GM11168 (cell line): Measurements from ENCODE around the gene MYOC.
"Not testable (repeated sequence)": the region's sequence is repeated elsewhere in the genome, so short reads cannot be mapped to it uniquely, and the experiment has no call there.

Experiments used
- in situ Hi-C: fragments of 300-500 bp; cut with MboI; formaldehyde crosslinking; loops from one replicate; pipeline ENCODE4 v1.12.0; 2022; ENCODE audit warnings: low sequenced_read_pairs; ENCODE audit not compliant: unreplicated experiment

Gene MYOC

DNA sequence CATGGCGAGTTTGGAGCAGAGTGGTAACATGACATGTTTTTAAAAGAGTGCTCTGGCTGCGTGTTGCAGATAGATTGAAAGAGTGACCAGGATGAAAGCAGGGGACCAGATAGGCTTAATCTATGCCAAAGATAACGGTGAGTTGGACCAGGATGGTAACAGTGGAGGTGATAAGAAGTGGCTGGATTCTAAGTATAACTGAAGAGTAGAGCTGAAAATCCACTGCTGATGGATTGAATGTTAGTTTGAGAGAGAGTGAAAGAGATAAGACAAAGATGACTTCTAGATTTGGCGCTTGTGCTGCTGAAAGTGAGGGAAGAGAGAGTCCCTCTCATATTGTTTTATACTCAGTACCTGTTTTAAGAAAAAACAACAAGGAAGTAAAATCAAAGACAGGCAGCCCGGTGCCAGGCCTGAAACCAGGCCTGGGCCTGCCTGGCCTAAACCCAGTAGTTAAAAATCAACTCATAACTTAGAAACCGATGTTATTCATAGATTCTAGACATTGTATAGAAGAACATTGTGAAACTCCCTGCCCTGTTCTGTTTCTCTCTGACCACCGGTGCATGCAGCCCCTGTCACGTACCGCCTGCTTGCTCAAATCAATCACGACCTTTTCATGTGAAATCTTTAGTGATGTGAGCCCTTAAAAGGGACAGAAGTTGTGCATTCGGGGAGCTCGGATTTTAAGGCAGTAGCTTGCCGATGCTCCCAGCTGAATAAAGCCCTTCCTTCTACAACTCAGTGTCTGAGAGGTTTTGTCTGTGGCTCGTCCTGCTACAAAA is 37.2 kb downstream of the MYOC start:
- in situ Hi-C loops: not testable (repeated sequence)

GRCh38 chr1:171613282-171613681 is 39.2 kb downstream of the MYOC start:
- in situ Hi-C loops: no loop called here

GRCh38 chr1:171611306-171611705 is 41.2 kb downstream of the MYOC start:
- in situ Hi-C loops: no loop called here

DNA sequence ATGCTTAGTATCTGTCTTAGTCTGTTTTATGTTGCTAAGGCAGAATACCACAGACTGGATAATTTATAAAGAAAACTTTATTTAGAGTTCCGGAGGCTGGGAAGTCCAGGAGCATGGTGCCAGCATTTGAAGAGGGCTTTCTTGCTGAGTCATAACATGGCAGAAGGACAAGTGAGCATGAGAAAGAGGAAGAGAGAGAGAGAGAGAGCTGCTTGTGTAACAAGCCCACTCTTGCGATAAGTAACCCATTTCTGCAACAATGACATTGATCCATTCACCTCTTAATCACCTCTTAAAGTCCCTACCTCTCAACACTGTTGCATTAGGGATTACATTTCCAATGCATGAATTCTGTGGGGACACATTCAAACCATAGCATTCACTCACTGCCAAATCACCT is 42.1 kb downstream of the MYOC start:
- in situ Hi-C loops: no loop called here

- in situ Hi-C loops: no loop called here
Measured at GRCh38 chr1:171606402-171606941, 46.0 kb downstream of the MYOC start.

GRCh38 chr1:171603042-171603441 is 49.4 kb downstream of the MYOC start:
- in situ Hi-C loops: not testable (repeated sequence)

GRCh38 chr1:171600862-171601261 is 51.6 kb downstream of the MYOC start:
- in situ Hi-C loops: no loop called here

DNA sequence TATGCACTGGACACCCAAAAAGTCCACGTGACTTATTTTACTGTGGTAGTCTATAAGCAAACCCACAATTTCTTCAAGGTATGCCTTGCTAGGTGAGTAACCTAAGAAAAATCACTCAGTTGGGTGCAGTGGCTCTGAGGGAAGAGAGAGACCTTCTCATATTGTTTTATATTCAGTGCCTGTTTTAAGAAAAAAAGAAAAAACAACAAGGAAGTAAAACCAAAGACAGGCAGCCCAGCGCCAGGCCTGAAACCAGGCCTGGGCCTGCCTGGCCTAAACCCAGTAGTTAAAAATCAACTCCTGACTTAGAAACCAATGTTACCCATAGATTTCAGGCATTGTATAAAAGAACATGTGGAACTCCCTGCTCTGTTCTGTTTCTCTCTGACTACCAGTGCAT is 52.2 kb downstream of the MYOC start:
- in situ Hi-C loops: not testable (repeated sequence)

DNA sequence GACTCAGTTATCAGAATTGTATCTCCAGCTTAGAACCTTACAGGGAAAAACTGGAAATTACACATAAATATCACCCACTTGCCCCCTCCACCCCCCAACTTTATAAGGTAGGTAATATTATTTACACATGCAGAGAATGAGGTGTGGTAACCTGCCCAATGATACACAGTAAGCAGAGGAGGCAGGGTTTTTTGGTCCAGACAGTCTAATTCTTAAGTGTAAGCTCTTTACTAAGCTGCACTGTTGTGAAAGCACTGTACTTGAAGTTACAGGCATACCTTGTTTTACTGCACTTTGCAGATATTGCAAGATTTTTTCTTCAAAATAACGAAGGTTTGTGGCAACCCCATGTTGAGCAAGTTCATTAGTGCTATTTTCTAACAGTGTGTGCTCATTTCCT is 55.3 kb downstream of the MYOC start:
- in situ Hi-C loops: no loop called here

- in situ Hi-C loops: no loop called here
Measured at GRCh38 chr1:171596705-171597104, 55.8 kb downstream of the MYOC start.

DNA sequence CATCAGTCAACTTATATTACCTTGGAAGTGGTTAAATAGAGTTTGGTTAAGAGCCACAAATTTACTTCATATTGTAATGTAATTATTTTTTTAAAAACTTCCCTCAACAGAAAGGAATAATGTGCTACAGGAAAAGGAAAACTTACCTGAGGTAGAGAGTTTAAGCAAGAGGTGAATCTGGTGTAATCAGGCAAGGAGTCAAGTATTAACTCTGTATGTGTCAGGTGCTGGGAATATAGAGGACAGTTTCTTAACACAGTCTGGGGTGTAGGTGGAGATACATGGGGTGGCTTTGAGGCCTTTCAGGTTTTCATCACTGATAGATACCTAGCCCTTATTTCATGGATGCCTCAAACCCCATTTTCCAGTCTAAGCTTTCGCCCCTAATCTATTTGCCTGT is 56.4 kb downstream of the MYOC start:
- in situ Hi-C loops: no loop called here

- in situ Hi-C loops: no loop called here
Measured at GRCh38 chr1:171595324-171595723, 57.2 kb downstream of the MYOC start.

- in situ Hi-C loops: no loop called here
Measured at GRCh38 chr1:171590022-171590421, 62.5 kb downstream of the MYOC start.

GRCh38 chr1:171588230-171588629 is 64.3 kb downstream of the MYOC start:
- in situ Hi-C loops: no loop called here

DNA sequence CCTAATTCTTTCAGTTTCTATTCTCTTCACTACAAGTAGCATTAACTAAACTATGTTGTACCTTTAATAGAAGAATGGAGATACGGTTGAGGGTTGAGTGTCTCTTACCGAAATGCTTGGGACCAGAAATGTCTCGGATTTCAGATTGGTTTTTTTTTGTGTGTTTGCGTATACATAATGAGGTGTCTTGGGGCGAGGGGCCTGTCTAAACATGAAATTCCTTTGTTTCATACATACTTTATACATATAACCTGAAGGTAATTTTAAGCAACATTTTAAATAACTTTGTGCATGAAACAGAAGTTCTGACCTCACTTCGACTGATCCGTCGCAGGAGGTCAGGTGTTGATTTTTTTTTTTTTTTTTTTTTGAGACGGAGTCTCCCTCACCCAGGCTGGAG is 66.8 kb downstream of the MYOC start:
- in situ Hi-C loops: no loop called here
